Measurements from ENCODE around the gene RANBP10. TPM values are rescaled to one million over a fixed set of nuclear protein-coding genes. Genes with fewer than 3 reads are reported as not detected.
A peak's percentile ranks its signal among the peaks of the same experiment; 100 is the strongest.

RANBP10 gene
- total and polyA plus RNA-seq, 2 of the 8 experiments (the other 6 are each of a cell fraction or from before 2014, with no cell fraction given) = 14.2 to 16.8 TPM

- peak overlapping the region in 1 of 4 experiments; percentile 86; a peak in 2 of 7 replicates for H3K9ac ChIP-seq (replicated peaks in 1 of 4; ENCODE audit: extremely low read depth in 1 of 4, low read depth in 3 of 4, low read length in 3 of 4)
- H4K91ac ChIP-seq (replicated peaks; ENCODE audit: insufficient read length, low read length) = no peak overlapping the region
- TF ChIP-seq HDAC2 (IDR thresholded peaks at IDR 0.05; ENCODE audit: borderline replicate concordance in 1 of 2, low read depth in 2 of 2, low read length in 2 of 2) (no peak), MAX (IDR thresholded peaks at IDR 0.05) (no peak), CEBPB (IDR thresholded peaks at IDR 0.05; ENCODE audit: low read depth, low read length) (no peak), CHD1 (IDR thresholded peaks at IDR 0.05; ENCODE audit: low read depth, low read length) (no peak), SRF (IDR thresholded peaks at IDR 0.05; ENCODE audit: low read depth, low read length) (no peak), RBBP5 (IDR thresholded peaks at IDR 0.05; ENCODE audit: borderline replicate concordance, low read depth, low read length) (no peak), SP2 (IDR thresholded peaks at IDR 0.05; ENCODE audit: low read length) (no peak), CREB1 (IDR thresholded peaks at IDR 0.05) (no peak), CTBP2 (IDR thresholded peaks at IDR 0.05; ENCODE audit: borderline replicate concordance, insufficient read depth, insufficient read length, low read length) (no peak), KDM5A (IDR thresholded peaks at IDR 0.05; ENCODE audit: low read length) (no peak)
- no peak overlapping the region for H2AFZ ChIP-seq (ENCODE audit: low read length)
- H3K14ac ChIP-seq (ENCODE audit: insufficient read length) = no peak overlapping the region
- peak overlapping the region; percentile 77 to 93 for H3K4me2 ChIP-seq (ENCODE audit: insufficient read depth in 1 of 2, low read depth in 2 of 2, low read length in 2 of 2)
- H3K23me2 ChIP-seq (ENCODE audit: low read depth, low read length) = peaks cover 11% of the 10 kb centered on the region
- H3K27ac ChIP-seq (ENCODE audit: low read depth, low read length) = no peak overlapping the region
- H4K5ac ChIP-seq (ENCODE audit: insufficient read length, low read depth, low read length) = no peak overlapping the region
- H3K4me1 ChIP-seq (replicated peaks in 1 of 4; ENCODE audit: control insufficient read depth in 3 of 4, insufficient read depth in 4 of 4, low read length in 3 of 4) = peaks cover 4 to 9% (median 5%) of the 10 kb centered on the region in 4 experiments; a peak in 6 of 7 replicates
- H3K4ac ChIP-seq (replicated peaks; ENCODE audit: insufficient read length, low read depth, low read length) = no peak overlapping the region
- POLR2A ChIA-PET (ENCODE audit: partially characterized antibody) = interaction anchor here (0.8 kb wide), 1 partner anchor 24 kb away, joined by 4 read pairs; no protein-coding TSS in a partner anchor
- WGBS, 2 experiments (ENCODE audit: extremely low coverage in 1 of 2, insufficient coverage in 1 of 2, insufficient read length in 1 of 2, insufficient replicate concordance in 2 of 2, low coverage in 1 of 2, low lambda C conversion rate in 2 of 2, missing lambda C conversion rate in 1 of 2) = 97% methylated on average over 4 of the region's 4 CpGs; no CpG with 5 or more reads in 1 of the 2 experiments
- H4K8ac ChIP-seq (ENCODE audit: extremely low read depth, insufficient read depth, low read length) = peak overlapping the region; percentile 31; the same call in 1 of the 2 replicates
- H3K79me1 ChIP-seq (ENCODE audit: low read depth, low read length) = peaks cover 15% of the 10 kb centered on the region
- DNase-seq (ENCODE audit: low read depth in 1 of 2, low spot score in 2 of 2) (no peak), FAIRE-seq (no peak)
- CTCF ChIA-PET (ENCODE audit: partially characterized antibody) = interaction anchor here (1.1 kb wide), 1 partner anchor 132 kb away, joined by 3 read pairs; no protein-coding TSS in a partner anchor
- no peak overlapping the region for H3K56ac ChIP-seq (replicated peaks; ENCODE audit: insufficient read length, low read depth, low read length)
- H3K23ac ChIP-seq (ENCODE audit: insufficient read length) = no peak overlapping the region
- no peak overlapping the region for H2BK12ac ChIP-seq (ENCODE audit: low read depth, low read length)
- H3K79me2 ChIP-seq (ENCODE audit: control insufficient read depth in 1 of 2, insufficient read depth in 2 of 2, low read length in 2 of 2) = peaks cover 5 to 29% of the 10 kb centered on the region in 2 experiments; a peak in 3 of 4 replicates
- H4K20me1 ChIP-seq (replicated peaks in 1 of 2; ENCODE audit: control insufficient read depth in 1 of 2, insufficient read depth in 2 of 2, low read length in 2 of 2) = peaks cover 0 to 12% of the 10 kb centered on the region in 2 experiments
- H2AK5ac ChIP-seq (ENCODE audit: low read depth, low read length) = no peak overlapping the region
- no peak overlapping the region for H2BK20ac ChIP-seq (ENCODE audit: low read length)
- H2BK15ac ChIP-seq (ENCODE audit: low read length) = no peak overlapping the region
- H3K18ac ChIP-seq (ENCODE audit: extremely low read depth, low read length) = no peak overlapping the region
- H3K27me3 ChIP-seq (replicated peaks in 1 of 4; ENCODE audit: control insufficient read depth in 3 of 4, extremely low read depth in 1 of 4, insufficient read depth in 3 of 4, low read length in 3 of 4) = no peaks in the 10 kb centered on the region
- no peaks in the 10 kb centered on the region for H3K9me3 ChIP-seq (ENCODE audit: insufficient read depth in 2 of 2, low read depth in 1 of 2, low read length in 1 of 2)
- H3K36me3 ChIP-seq (ENCODE audit: control insufficient read depth in 2 of 4, insufficient read depth in 4 of 4, low read length in 3 of 4) = peaks cover 0 to 11% (median 0%) of the 10 kb centered on the region in 4 experiments; a peak in 3 of 8 replicates
- H2BK5ac ChIP-seq (ENCODE audit: low read depth, low read length) = no peak overlapping the region
- peak overlapping the region; percentile 95 to 98 (median 96); a peak in 5 of 8 replicates for H3K4me3 ChIP-seq (ENCODE audit: extremely low read depth in 1 of 4, insufficient read depth in 2 of 4, low read depth in 3 of 4, low read length in 4 of 4)
- H2BK120ac ChIP-seq (replicated peaks; ENCODE audit: low read depth, low read length) = no peak overlapping the region
These were observed 1.4 kb downstream of the RANBP10 start for GRCh38 chr16:67804853-67805542.
